ENCODE results near the gene SCAF4. TPM values are rescaled to one million over a fixed set of nuclear protein-coding genes. Genes with fewer than 3 reads are reported as not detected.
"Not testable (repeated sequence)": the region's sequence is repeated elsewhere in the genome, so short reads cannot be mapped to it uniquely, and the experiment has no call there.

SCAF4 gene
- total and polyA plus RNA-seq, 9 donors, result 5.8 to 28.1 (median 23.8) TPM

DNA sequence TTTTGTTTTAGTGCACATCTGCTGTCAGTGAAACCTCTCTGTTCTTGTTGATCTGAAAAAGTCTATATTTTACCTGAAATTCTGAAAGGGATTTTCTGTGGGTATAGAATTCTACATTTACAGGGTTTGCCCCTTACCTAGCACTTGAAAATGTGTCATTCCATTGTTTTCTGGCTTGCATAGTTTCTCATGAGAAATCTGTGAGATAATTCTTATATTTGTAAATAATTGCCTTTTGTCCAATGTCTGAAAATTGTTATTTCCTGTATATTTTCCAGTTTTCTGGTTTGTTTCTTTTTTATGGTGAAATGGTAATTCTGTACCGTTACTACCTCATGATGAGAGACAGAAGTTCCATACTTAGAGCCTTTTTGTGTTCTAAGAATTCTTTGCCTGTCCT, 11.8 kb upstream of the SCAF4 start:
- H3K36me3 ChIP-seq (ENCODE audit: control insufficient read depth, insufficient read depth, low read length), result no peaks in the 10 kb centered on the region
- H3K27me3 ChIP-seq (ENCODE audit: control insufficient read depth, insufficient read depth, low read length), result no peaks in the 10 kb centered on the region
- no CpG with 5 or more reads among the region's 1 CpG for WGBS (ENCODE audit: insufficient coverage)
- peaks cover 2% of the 10 kb centered on the region for H3K9me3 ChIP-seq (replicated peaks; ENCODE audit: control insufficient read depth, low read depth, low read length)
- H3K4me3 ChIP-seq (ENCODE audit: low read length), result no peak overlapping the region
- H3K27ac ChIP-seq (ENCODE audit: low read length), result no peak overlapping the region
- no peaks in the 10 kb centered on the region for H3K4me1 ChIP-seq (ENCODE audit: control insufficient read depth, insufficient read depth, low read length)
- no peak for DNase-seq

- Histone ChIP-seq H3K9me3 (replicated peaks; ENCODE audit: control insufficient read depth, low read depth, low read length) (no peaks in the 10 kb centered on the region), H3K27me3 (ENCODE audit: control insufficient read depth, insufficient read depth, low read length) (no peaks in the 10 kb centered on the region), H3K4me3 (ENCODE audit: low read length) (no peak overlapping the region), H3K4me1 (ENCODE audit: control insufficient read depth, insufficient read depth, low read length) (no peaks in the 10 kb centered on the region), H3K36me3 (ENCODE audit: control insufficient read depth, insufficient read depth, low read length) (no peaks in the 10 kb centered on the region), H3K27ac (ENCODE audit: low read length) (no peak overlapping the region)
- WGBS (ENCODE audit: insufficient coverage), result no CpG with 5 or more reads among the region's 5 CpGs
- DNase-seq, result no peak
These were observed 9.2 kb upstream of the SCAF4 start for GRCh38 chr21:31741116-31741515.

- peaks cover 11% of the 10 kb centered on the region for H3K4me1 ChIP-seq (ENCODE audit: control insufficient read depth, insufficient read depth, low read length)
- H3K27me3 ChIP-seq (ENCODE audit: control insufficient read depth, insufficient read depth, low read length); H3K36me3 ChIP-seq (ENCODE audit: control insufficient read depth, insufficient read depth, low read length); H3K4me3 ChIP-seq (ENCODE audit: low read length); H3K9me3 ChIP-seq (replicated peaks; ENCODE audit: control insufficient read depth, low read depth, low read length); DNase-seq; H3K27ac ChIP-seq (ENCODE audit: low read length): not testable (repeated sequence)
- 100% methylated on average over 1 of the region's 8 CpGs for WGBS (ENCODE audit: insufficient coverage)
These were observed 5.9 kb upstream of the SCAF4 start for GRCh38 chr21:31737586-31738397.

DNA sequence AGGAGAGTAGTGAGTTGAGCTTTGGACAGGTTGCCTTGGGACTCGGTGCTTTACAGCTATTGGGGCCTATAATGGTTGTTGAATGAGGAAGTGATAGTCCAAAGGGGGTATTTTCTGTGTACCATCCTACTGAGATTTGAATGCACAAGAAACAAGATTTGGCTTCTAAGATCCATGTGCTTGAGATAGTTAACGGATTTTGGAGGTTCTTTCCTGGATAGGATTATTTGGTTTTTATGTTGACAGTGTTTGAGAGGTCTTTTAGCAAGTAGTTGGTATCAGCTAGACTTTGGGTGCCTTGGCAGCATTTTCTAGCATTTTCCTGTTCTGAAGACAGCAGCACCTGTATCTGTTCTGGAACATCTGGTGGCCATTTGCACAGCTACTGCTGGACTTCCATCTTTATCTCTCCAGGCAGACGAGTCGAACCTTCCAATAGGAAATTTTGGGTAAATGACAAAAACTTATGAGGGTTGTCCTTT, 3.6 kb upstream of the SCAF4 start:
- H3K27me3 ChIP-seq (ENCODE audit: control insufficient read depth, insufficient read depth, low read length), result no peaks in the 10 kb centered on the region
- 93% methylated on average over 2 of the region's 4 CpGs for WGBS (ENCODE audit: insufficient coverage)
- H3K4me3 ChIP-seq (ENCODE audit: low read length), result no peak overlapping the region
- H3K27ac ChIP-seq (ENCODE audit: low read length), result no peak overlapping the region
- no peaks in the 10 kb centered on the region for H3K36me3 ChIP-seq (ENCODE audit: control insufficient read depth, insufficient read depth, low read length)
- H3K9me3 ChIP-seq (replicated peaks; ENCODE audit: control insufficient read depth, low read depth, low read length), result no peaks in the 10 kb centered on the region
- DNase-seq, result no peak
- peaks cover 19% of the 10 kb centered on the region for H3K4me1 ChIP-seq (ENCODE audit: control insufficient read depth, insufficient read depth, low read length)

DNA sequence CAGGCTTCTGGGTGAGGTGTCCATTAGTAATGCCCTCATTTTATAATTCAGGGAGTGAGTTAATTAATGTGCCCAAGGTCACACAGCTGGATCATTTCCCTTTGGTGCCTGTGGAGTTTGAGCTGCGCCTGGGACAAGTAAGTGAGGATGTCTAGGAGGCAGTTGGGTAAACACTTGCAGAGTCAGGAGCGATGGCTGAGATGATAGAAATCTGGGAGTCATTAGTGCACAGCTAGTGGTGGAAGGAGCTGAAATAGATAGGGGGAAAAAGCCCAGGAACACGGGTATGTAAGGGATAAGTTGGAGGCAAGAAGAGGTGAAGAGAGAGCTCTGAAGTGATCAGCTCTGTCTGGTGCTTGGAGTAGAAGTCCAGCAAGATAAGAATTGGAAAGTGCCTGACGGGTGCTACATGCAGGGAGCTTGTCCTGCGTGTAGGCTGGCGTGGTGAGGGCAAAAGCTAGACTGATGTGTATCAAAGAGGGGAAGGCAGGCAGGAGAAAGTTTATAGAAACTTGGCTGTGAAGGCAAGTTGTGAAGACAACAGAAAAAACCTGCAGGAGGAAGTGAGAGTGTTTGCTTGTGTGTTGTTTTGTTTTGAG, 1.7 kb upstream of the SCAF4 start:
- Histone ChIP-seq H3K36me3 (ENCODE audit: control insufficient read depth, insufficient read depth, low read length) (no peaks in the 10 kb centered on the region), H3K9me3 (replicated peaks; ENCODE audit: control insufficient read depth, low read depth, low read length) (no peaks in the 10 kb centered on the region), H3K27ac (ENCODE audit: low read length) (peak overlapping the region; percentile 3), H3K27me3 (ENCODE audit: control insufficient read depth, insufficient read depth, low read length) (no peaks in the 10 kb centered on the region), H3K4me1 (ENCODE audit: control insufficient read depth, insufficient read depth, low read length) (peaks cover 27% of the 10 kb centered on the region), H3K4me3 (ENCODE audit: low read length) (no peak overlapping the region)
- WGBS (ENCODE audit: insufficient coverage), result 51% methylated on average over 6 of the region's 6 CpGs
- DNase-seq, result no peak

DNA sequence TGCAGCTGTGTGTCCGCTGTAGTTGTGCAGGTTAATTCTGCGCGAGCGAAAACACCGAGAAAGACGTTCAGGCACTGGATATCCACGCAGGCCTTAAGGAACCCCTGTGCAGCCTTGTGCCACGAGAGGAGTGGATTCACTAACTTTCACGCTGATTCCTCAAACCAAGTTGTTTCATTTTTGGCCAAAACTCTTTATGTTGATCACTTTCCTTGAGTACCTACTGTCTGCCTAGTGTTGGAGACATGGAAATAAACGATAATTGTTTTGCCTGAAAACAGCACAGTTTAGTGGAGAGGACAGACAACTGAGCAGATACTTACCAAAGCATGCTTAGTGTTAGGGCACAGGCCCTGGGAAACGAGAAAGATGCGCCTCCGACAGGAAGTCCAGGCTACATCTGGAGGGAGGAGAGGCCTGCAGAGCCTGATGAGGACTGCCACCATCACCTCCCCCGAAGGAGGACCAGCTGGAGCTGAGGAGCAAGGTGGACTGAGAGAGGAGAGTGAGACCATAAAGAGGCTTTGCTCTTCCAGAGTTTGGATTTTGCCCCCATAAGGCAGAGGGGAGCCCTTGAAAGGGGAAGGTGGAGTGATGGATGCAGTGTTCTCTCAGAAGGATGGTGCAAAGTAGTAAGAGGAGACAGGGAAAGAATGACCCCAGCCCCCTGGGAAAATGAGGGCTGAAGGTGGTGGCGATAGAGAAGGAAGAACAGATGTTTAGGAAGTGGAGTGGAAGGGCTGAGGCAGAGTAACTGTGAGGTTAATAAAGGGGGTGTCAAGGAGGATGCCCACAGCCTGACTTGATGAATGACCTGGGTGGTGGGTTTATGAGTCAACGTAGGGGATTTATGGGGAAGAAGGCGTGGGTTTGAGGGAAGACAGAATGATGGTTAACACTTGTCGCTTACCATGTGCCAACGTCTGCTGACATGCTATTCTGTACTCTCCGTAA, 956 bp upstream of the SCAF4 start:
- Histone ChIP-seq H3K9me3 (replicated peaks; ENCODE audit: control insufficient read depth, low read depth, low read length) (no peaks in the 10 kb centered on the region), H3K27ac (ENCODE audit: low read length) (peak overlapping the region; percentile 91), H3K36me3 (ENCODE audit: control insufficient read depth, insufficient read depth, low read length) (no peaks in the 10 kb centered on the region), H3K4me1 (ENCODE audit: control insufficient read depth, insufficient read depth, low read length) (peaks cover 27% of the 10 kb centered on the region), H3K4me3 (ENCODE audit: low read length) (peak overlapping the region; percentile 63), H3K27me3 (ENCODE audit: control insufficient read depth, insufficient read depth, low read length) (no peaks in the 10 kb centered on the region)
- 15% methylated on average over 14 of the region's 20 CpGs for WGBS (ENCODE audit: insufficient coverage)
- DNase-seq, result peak; percentile 46

GRCh38 chr21:31731056-31731856, 662 bp downstream of the SCAF4 start:
- peaks cover 2% of the 10 kb centered on the region for H3K36me3 ChIP-seq (ENCODE audit: control insufficient read depth, insufficient read depth, low read length)
- WGBS (ENCODE audit: insufficient coverage), result under 1% methylated on average over 77 of the region's 86 CpGs
- no peaks in the 10 kb centered on the region for H3K27me3 ChIP-seq (ENCODE audit: control insufficient read depth, insufficient read depth, low read length)
- H3K4me1 ChIP-seq (ENCODE audit: control insufficient read depth, insufficient read depth, low read length), result peaks cover 27% of the 10 kb centered on the region
- H3K27ac ChIP-seq (ENCODE audit: low read length), result peak overlapping the region; percentile 92
- peak overlapping the region; percentile 75 for H3K4me3 ChIP-seq (ENCODE audit: low read length)
- no peaks in the 10 kb centered on the region for H3K9me3 ChIP-seq (replicated peaks; ENCODE audit: control insufficient read depth, low read depth, low read length)
- DNase-seq, result peak; percentile 68

- H3K36me3 ChIP-seq (ENCODE audit: control insufficient read depth, insufficient read depth, low read length), result peaks cover 3% of the 10 kb centered on the region
- peak overlapping the region; percentile 92 for H3K27ac ChIP-seq (ENCODE audit: low read length)
- H3K4me3 ChIP-seq (ENCODE audit: low read length), result peak overlapping the region; percentile 75
- 0% methylated on average over 3 of the region's 14 CpGs for WGBS (ENCODE audit: insufficient coverage)
- H3K9me3 ChIP-seq (replicated peaks; ENCODE audit: control insufficient read depth, low read depth, low read length), result no peaks in the 10 kb centered on the region
- DNase-seq, result peak; percentile 64
- H3K27me3 ChIP-seq (ENCODE audit: control insufficient read depth, insufficient read depth, low read length), result no peaks in the 10 kb centered on the region
- peaks cover 27% of the 10 kb centered on the region for H3K4me1 ChIP-seq (ENCODE audit: control insufficient read depth, insufficient read depth, low read length)
These were observed 1.2 kb downstream of the SCAF4 start for GRCh38 chr21:31730712-31731055.

DNA sequence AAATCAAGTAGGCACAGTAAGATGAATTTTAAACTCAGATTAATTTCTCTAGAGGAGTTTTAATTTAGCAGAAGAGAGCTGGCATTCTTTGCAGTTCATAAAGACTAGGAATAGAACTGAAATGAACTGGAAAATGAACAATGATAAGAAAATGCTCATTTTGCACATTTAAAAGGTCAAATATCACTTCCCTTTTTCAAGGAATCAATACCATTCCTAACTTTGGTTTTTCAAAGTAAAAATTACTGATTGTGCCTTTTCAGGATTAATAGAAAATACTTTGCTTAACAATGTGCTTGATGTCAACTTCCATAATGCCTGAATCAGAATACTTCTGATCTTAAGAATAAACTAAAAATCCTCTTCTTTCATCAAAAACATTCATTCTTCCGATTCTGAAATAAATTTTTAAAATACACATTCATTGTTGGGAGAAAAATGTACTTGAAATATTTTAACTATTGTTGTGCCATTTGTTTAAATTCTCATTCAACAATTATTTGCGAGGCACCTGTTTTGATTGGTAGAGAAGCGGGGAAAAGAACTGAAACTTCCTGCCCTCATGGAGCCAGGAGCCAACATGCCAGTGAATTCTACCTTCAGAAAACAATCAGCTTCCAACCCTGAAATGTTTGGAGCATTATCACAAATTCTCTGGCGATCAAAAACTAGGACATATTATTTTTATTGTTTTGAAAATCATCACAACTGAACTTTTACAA, 2.1 kb downstream of the SCAF4 start:
- H3K27me3 ChIP-seq (ENCODE audit: control insufficient read depth, insufficient read depth, low read length), result no peaks in the 10 kb centered on the region
- H3K27ac ChIP-seq (ENCODE audit: low read length), result no peak overlapping the region
- H3K4me3 ChIP-seq (ENCODE audit: low read length), result peak overlapping the region; percentile 75
- no peak for DNase-seq
- H3K4me1 ChIP-seq (ENCODE audit: control insufficient read depth, insufficient read depth, low read length), result peaks cover 27% of the 10 kb centered on the region
- no peaks in the 10 kb centered on the region for H3K9me3 ChIP-seq (replicated peaks; ENCODE audit: control insufficient read depth, low read depth, low read length)
- H3K36me3 ChIP-seq (ENCODE audit: control insufficient read depth, insufficient read depth, low read length), result peaks cover 3% of the 10 kb centered on the region
- no CpG with 5 or more reads among the region's 4 CpGs for WGBS (ENCODE audit: insufficient coverage)

Measured in muscle of leg (tissue), 11 donors.